Measurements from ENCODE around the gene IST1. TPM values are rescaled to one million over a fixed set of nuclear protein-coding genes. Genes with fewer than 3 reads are reported as not detected.

IST1 gene
- total and polyA plus RNA-seq, 10 of the 15 experiments (the other 5 are each of a cell fraction or from before 2014, with no cell fraction given) = 97.3 to 293 (median 138) TPM

- peak; percentile 20; the same call in 1 of the 2 replicates for TF ChIP-seq RUNX3 (IDR thresholded peaks at IDR 0.05; ENCODE audit: low read length)
- TF ChIP-seq IRF5 (IDR thresholded peaks at IDR 0.05; ENCODE audit: borderline replicate concordance) = no peak
- no peak for TF ChIP-seq CTCF (IDR thresholded peaks at IDR 0.05 in 2 of 3, conservative IDR thresholded peaks at IDR 0.05 in 1 of 3; ENCODE audit: control insufficient read depth in 2 of 3, extremely low read depth in 1 of 3, insufficient read depth in 1 of 3, low read depth in 3 of 3, low read length in 3 of 3)
These were observed 24.5 kb upstream of the IST1 start (continued) for GRCh38 chr16:71870818-71871217.

- Histone ChIP-seq H3K4me2 (ENCODE audit: control insufficient read depth, insufficient read depth) (no peak overlapping the region), H3K4me1 (ENCODE audit: control insufficient read depth, insufficient read depth, low read length) (peaks cover 14% of the 10 kb centered on the region), H2AFZ (ENCODE audit: control insufficient read depth, low read depth, low read length) (no peak overlapping the region), H3K36me3 (ENCODE audit: control insufficient read depth in 2 of 2, insufficient read depth in 2 of 2, low read length in 1 of 2) (no peaks in the 10 kb centered on the region), H3K27me3 (replicated peaks in 1 of 2; ENCODE audit: control insufficient read depth in 2 of 2, insufficient read depth in 2 of 2, low read length in 1 of 2) (no peaks in the 10 kb centered on the region), H4K20me1 (ENCODE audit: control insufficient read depth, insufficient read depth) (no peaks in the 10 kb centered on the region), H3K79me2 (ENCODE audit: control insufficient read depth, insufficient read depth, low read length) (no peaks in the 10 kb centered on the region), H3K4me3 (no peak overlapping the region), H3K9me3 (replicated peaks; ENCODE audit: control insufficient read depth, insufficient read depth, low read length) (no peaks in the 10 kb centered on the region), H3K9ac (ENCODE audit: control insufficient read depth, insufficient read depth, low read length) (no peak overlapping the region), H3K27ac (ENCODE audit: control insufficient read depth, insufficient read depth) (peak overlapping the region; percentile 32; the same call in 1 of the 2 replicates)
- no peak for FAIRE-seq
- ChIA-PET CTCF (interaction anchor here (1.1 to 4.9 kb wide), 2 partner anchors 9 to 16 kb away, joined by 3 to 38 read pairs; no protein-coding TSS in a partner anchor), SMC1A (ENCODE audit: uncharacterized antibody, unreplicated experiment) (interaction anchor here (0.6 to 4.4 kb wide), 6 partner anchors 9 to 118 kb away, joined by 3 to 30 read pairs (median 3); no protein-coding TSS in a partner anchor), RAD21 (ENCODE audit: unreplicated experiment) (interaction anchor here (1.1 to 1.6 kb wide), 2 partner anchors 9 to 64 kb away, joined by 4 read pairs; partner anchors contain the start of gene AP1G1), POLR2A (interaction anchor here (0.6 to 1.7 kb wide), 3 partner anchors 11 to 58 kb away, joined by 3 to 5 read pairs (median 4); no protein-coding TSS in a partner anchor)
- DNase-seq (ENCODE audit: low read depth, low spot score) = no peak
- TF ChIP-seq CHD2 (IDR thresholded peaks at IDR 0.05; ENCODE audit: borderline replicate concordance, low read depth, low read length) = no peak
- TF ChIP-seq NRF1 (conservative IDR thresholded peaks at IDR 0.05; ENCODE audit: low read depth, low read length) = no peak
- no peak for TF ChIP-seq SREBF2 (IDR thresholded peaks at IDR 0.05; ENCODE audit: low read length)
- TF ChIP-seq CHD1 (IDR thresholded peaks at IDR 0.05; ENCODE audit: low read depth, low read length) = no peak
- TF ChIP-seq CBX5 (IDR thresholded peaks at IDR 0.05; ENCODE audit: low read depth) = no peak
- TF ChIP-seq BHLHE40 (IDR thresholded peaks at IDR 0.05; ENCODE audit: borderline replicate concordance in 1 of 2, low read depth in 2 of 2, low read length in 1 of 2) = no peak
- no peak for TF ChIP-seq CBX3 (IDR thresholded peaks at IDR 0.05; ENCODE audit: borderline replicate concordance, low read depth)
- no peak for TF ChIP-seq TARDBP (IDR thresholded peaks at IDR 0.05; ENCODE audit: borderline replicate concordance)
- no peak for TF ChIP-seq RAD21 (IDR thresholded peaks at IDR 0.05; ENCODE audit: insufficient read depth, low read depth, low read length)
- TF ChIP-seq, protein P1, sequence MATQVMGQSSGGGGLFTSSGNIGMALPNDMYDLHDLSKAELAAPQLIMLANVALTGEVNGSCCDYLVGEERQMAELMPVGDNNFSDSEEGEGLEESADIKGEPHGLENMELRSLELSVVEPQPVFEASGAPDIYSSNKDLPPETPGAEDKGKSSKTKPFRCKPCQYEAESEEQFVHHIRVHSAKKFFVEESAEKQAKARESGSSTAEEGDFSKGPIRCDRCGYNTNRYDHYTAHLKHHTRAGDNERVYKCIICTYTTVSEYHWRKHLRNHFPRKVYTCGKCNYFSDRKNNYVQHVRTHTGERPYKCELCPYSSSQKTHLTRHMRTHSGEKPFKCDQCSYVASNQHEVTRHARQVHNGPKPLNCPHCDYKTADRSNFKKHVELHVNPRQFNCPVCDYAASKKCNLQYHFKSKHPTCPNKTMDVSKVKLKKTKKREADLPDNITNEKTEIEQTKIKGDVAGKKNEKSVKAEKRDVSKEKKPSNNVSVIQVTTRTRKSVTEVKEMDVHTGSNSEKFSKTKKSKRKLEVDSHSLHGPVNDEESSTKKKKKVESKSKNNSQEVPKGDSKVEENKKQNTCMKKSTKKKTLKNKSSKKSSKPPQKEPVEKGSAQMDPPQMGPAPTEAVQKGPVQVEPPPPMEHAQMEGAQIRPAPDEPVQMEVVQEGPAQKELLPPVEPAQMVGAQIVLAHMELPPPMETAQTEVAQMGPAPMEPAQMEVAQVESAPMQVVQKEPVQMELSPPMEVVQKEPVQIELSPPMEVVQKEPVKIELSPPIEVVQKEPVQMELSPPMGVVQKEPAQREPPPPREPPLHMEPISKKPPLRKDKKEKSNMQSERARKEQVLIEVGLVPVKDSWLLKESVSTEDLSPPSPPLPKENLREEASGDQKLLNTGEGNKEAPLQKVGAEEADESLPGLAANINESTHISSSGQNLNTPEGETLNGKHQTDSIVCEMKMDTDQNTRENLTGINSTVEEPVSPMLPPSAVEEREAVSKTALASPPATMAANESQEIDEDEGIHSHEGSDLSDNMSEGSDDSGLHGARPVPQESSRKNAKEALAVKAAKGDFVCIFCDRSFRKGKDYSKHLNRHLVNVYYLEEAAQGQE (IDR thresholded peaks at IDR 0.05; ENCODE audit: low read depth, low read length) = no peak
- WGBS (ENCODE audit: insufficient coverage, insufficient replicate concordance, low lambda C conversion rate, missing lambda C conversion rate) = 76% methylated on average over 4 of the region's 4 CpGs
- in situ Hi-C loops (cut with MboI) (no loop called here), intact Hi-C loops (cut with micrococcal nuclease; ENCODE audit: unreplicated experiment) (no loop called here)
- no peak for ATAC-seq
- BruUV-seq (replicated peaks) = no TSS peak
These were observed 22.1 kb upstream of the IST1 start for GRCh38 chr16:71873199-71873598.

Measured in GM12878 (cell line).